Aorta (tissue), 5 donors: Measurements from ENCODE around the gene PXMP2. TPM values are rescaled to one million over a fixed set of nuclear protein-coding genes. Genes with fewer than 3 reads are reported as not detected.

Experiments used
- ATAC-seq: fragments of 200-7000 bp; cut with Tn5 transposase; one replicate; pipeline ENCODE4 v1.9.1; 2022; ENCODE audit warnings: moderate library complexity; ENCODE audit not compliant: low FRiP score
- DNase-seq, 2 donors: peaks; one replicate each; pipeline ENCODE4 v3.0.0-alpha.2; 2020
- H3K27ac ChIP-seq, 2 donors: one replicate each; pipeline ENCODE4 v1.5.1; 2013; ENCODE audit warnings: low read length in 2 of 2, mild to moderate bottlenecking in 2 of 2, moderate library complexity in 2 of 2, control low read depth in 1 of 2, inconsistent platforms in 1 of 2, low read depth in 1 of 2
- H3K27me3 ChIP-seq, 2 donors: one replicate each; pipeline ENCODE4 v1.6.1; 2013; ENCODE audit warnings: control low read depth in 1 of 2, low read length in 1 of 2, mild to moderate bottlenecking in 1 of 2, moderate library complexity in 1 of 2; ENCODE audit not compliant: insufficient read depth in 2 of 2, control insufficient read depth in 1 of 2
- H3K36me3 ChIP-seq, 2 donors: one replicate each; pipeline ENCODE4 v1.6.1; 2013; ENCODE audit warnings: control low read depth in 1 of 2, low read length in 1 of 2, mild to moderate bottlenecking in 1 of 2; ENCODE audit not compliant: insufficient read depth in 2 of 2, control insufficient read depth in 1 of 2
- H3K4me1 ChIP-seq, 2 donors: one replicate each; pipeline ENCODE4 v1.6.1; 2013; ENCODE audit warnings: low read length in 2 of 2, control low read depth in 1 of 2, mild to moderate bottlenecking in 1 of 2, moderate library complexity in 1 of 2; ENCODE audit not compliant: insufficient read depth in 2 of 2, control insufficient read depth in 1 of 2
- H3K4me3 ChIP-seq, 2 donors: one replicate each; pipeline ENCODE4 v1.5.1; 2013; ENCODE audit warnings: low read length in 2 of 2, control low read depth in 1 of 2, mild to moderate bottlenecking in 1 of 2
- H3K9me3 ChIP-seq: one replicate; pipeline ENCODE4 v1.6.1; 2013; ENCODE audit warnings: mild to moderate bottlenecking, low read length; ENCODE audit not compliant: control insufficient read depth
- WGBS, 2 donors: extraction: QIAGEN DNeasy Blood & Tissue Kit; methylation state at CpG; one replicate each; pipeline ENCODE4 v1.1.7; 2013; 5-methylcytosine and 5-hydroxymethylcytosine counted together
- intact Hi-C, 2 donors: fragments of 100-400 bp; cut with DNase I; formaldehyde crosslinking; loops; one replicate each; pipeline versions ENCODE4 v1.14.2 to v1.15.0; 2022
- polyA plus RNA-seq, 2 donors: library from polyadenylated mRNA; stranded (reverse); fragments of 200-250 nt; gene quantifications; one replicate each; pipeline ENCODE4 v1.2.3, GENCODE V29; 2013
- total RNA-seq, 2 donors: library from RNA; stranded (reverse); fragmentation: NEBNext Ultra II Directional; extraction: Animal tissue kit (Norgen Biotek cat#: 25700); gene quantifications; one replicate each; pipeline ENCODE4 v1.2.1, GENCODE V29; 2021
- donor health status: healthy with polysubstance abuse.
- donor health status: Bipolar disorder and iron deficiency.
- donor health status: DM: no; HTN: no; CAD: no.
- donor health status: DM: no; HTN: no; CAD: no.
- donor health status: DM: yes; HTN: yes; CAD: no.

PXMP2 gene
- total and polyA plus RNA-seq, 4 donors: 13.0 to 70.7 (median 20.1) TPM

- DNase-seq (peak in 1 of 2 donors; percentile 9), ATAC-seq (no peak)
- intact Hi-C loops: no loop called here
- Histone ChIP-seq H3K9me3 (no peaks in the 10 kb centered on the region), H3K27me3 (no peaks in the 10 kb centered on the region), H3K4me1 (no peaks in the 10 kb centered on the region), H3K4me3 (no peak overlapping the region), H3K36me3 (peaks cover 0 to 22% of the 10 kb centered on the region in 2 donors), H3K27ac (no peak overlapping the region)
- WGBS, 2 donors: 96% methylated on average over 12 of the region's 12 CpGs
Observed at GRCh38 chr12:132657004-132657727, 30.2 kb upstream of the PXMP2 start.

GRCh38 chr12:132658149-132658894, 29.1 kb upstream of the PXMP2 start:
- WGBS, 2 donors: 93 to 94% methylated on average over 32 of the region's 32 CpGs
- no peaks in the 10 kb centered on the region for H3K9me3 ChIP-seq
- peak in 1 of 2 donors; percentile 13 for DNase-seq
- no peak for ATAC-seq
- H3K27ac ChIP-seq: no peak overlapping the region
- intact Hi-C loops: no loop called here
- peaks cover 0 to 22% of the 10 kb centered on the region in 2 donors for H3K36me3 ChIP-seq
- no peaks in the 10 kb centered on the region for H3K27me3 ChIP-seq
- H3K4me3 ChIP-seq: no peak overlapping the region
- no peaks in the 10 kb centered on the region for H3K4me1 ChIP-seq

- intact Hi-C loops: no loop called here
- Histone ChIP-seq H3K4me3 (no peak overlapping the region), H3K27ac (no peak overlapping the region), H3K27me3 (no peaks in the 10 kb centered on the region), H3K4me1 (no peaks in the 10 kb centered on the region), H3K9me3 (no peaks in the 10 kb centered on the region), H3K36me3 (peaks cover 0 to 24% of the 10 kb centered on the region in 2 donors)
- 89 to 94% methylated on average over 16 of the region's 16 CpGs for WGBS, 2 donors
- DNase-seq (peak in 1 of 2 donors; percentile 53), ATAC-seq (no peak)
Observed at GRCh38 chr12:132659146-132659545, 28.2 kb upstream of the PXMP2 start.

GRCh38 chr12:132660052-132660451, 27.3 kb upstream of the PXMP2 start:
- H3K36me3 ChIP-seq: peaks cover 0 to 23% of the 10 kb centered on the region in 2 donors
- ATAC-seq: no peak
- WGBS, 2 donors: 87 to 92% methylated on average over 5 of the region's 5 CpGs

GRCh38 chr12:132660996-132661395, 26.4 kb upstream of the PXMP2 start:
- H3K9me3 ChIP-seq: no peaks in the 10 kb centered on the region
- no peaks in the 10 kb centered on the region for H3K27me3 ChIP-seq
- ATAC-seq: no peak
- H3K36me3 ChIP-seq: peaks cover 0 to 23% of the 10 kb centered on the region in 2 donors
- H3K4me3 ChIP-seq: no peak overlapping the region
- intact Hi-C loops: no loop called here
- 83 to 89% methylated on average over 11 of the region's 11 CpGs for WGBS, 2 donors
- no peaks in the 10 kb centered on the region for H3K4me1 ChIP-seq
- peak in 1 of 2 donors; percentile 44 for DNase-seq
- H3K27ac ChIP-seq: no peak overlapping the region

More at GRCh38 chr12:132660052-132660451, 27.3 kb upstream of the PXMP2 start:
- Histone ChIP-seq H3K4me3 (no peak overlapping the region), H3K4me1 (no peaks in the 10 kb centered on the region), H3K27ac (no peak overlapping the region), H3K27me3 (no peaks in the 10 kb centered on the region), H3K9me3 (no peaks in the 10 kb centered on the region)
- peak in 1 of 2 donors; percentile 26 for DNase-seq
- intact Hi-C loops: no loop called here

- Histone ChIP-seq H3K4me3 (no peak overlapping the region), H3K27ac (no peak overlapping the region), H3K27me3 (no peaks in the 10 kb centered on the region), H3K9me3 (no peaks in the 10 kb centered on the region), H3K4me1 (no peaks in the 10 kb centered on the region), H3K36me3 (peaks cover 0 to 22% of the 10 kb centered on the region in 2 donors)
- no peak for ATAC-seq
- WGBS, 2 donors: 83 to 90% methylated on average over 5 of the region's 5 CpGs
- intact Hi-C loops: no loop called here
- peak in 1 of 2 donors; percentile 26 for DNase-seq
Observed at GRCh38 chr12:132661972-132662371, 25.4 kb upstream of the PXMP2 start.

- DNase-seq: peak in 1 of 2 donors; percentile 41
- WGBS, 2 donors: 92% methylated on average over 29 of the region's 29 CpGs
- peaks cover 0 to 18% of the 10 kb centered on the region in 2 donors for H3K36me3 ChIP-seq
- no peaks in the 10 kb centered on the region for H3K4me1 ChIP-seq
- intact Hi-C loops: no loop called here
- ATAC-seq: no peak
- H3K27ac ChIP-seq: no peak overlapping the region
- H3K27me3 ChIP-seq: no peaks in the 10 kb centered on the region
- no peak overlapping the region for H3K4me3 ChIP-seq
- H3K9me3 ChIP-seq: no peaks in the 10 kb centered on the region
Observed at GRCh38 chr12:132662901-132663755, 24.3 kb upstream of the PXMP2 start.
